HCT116 (cell line): ENCODE data around the gene ZNF468.

Experiments
- CEBPB ChIP-seq: IDR thresholded peaks from 2 replicates; pipeline ENCODE4 v1.6.1; 2012; ENCODE audit warnings: low read depth
- EGR1 ChIP-seq: IDR thresholded peaks from 2 replicates; pipeline ENCODE4 v1.6.1; 2012; ENCODE audit warnings: low read depth
- EZH2 ChIP-seq: fragments of 200-600 bp; sonication (generic); IDR thresholded peaks from 2 replicates; pipeline ENCODE4 v1.6.1; 2017; ENCODE audit warnings: antibody characterized with exemption, mixed run types
- EZH2phosphoT487 ChIP-seq: fragments of 200-600 bp; IDR thresholded peaks from 2 replicates; pipeline ENCODE4 v1.6.1; 2018; ENCODE audit warnings: antibody characterized with exemption, borderline replicate concordance
- POLR2A ChIP-seq: IDR thresholded peaks from 2 replicates; pipeline ENCODE4 v1.7.0; 2011; ENCODE audit warnings: borderline replicate concordance; ENCODE audit not compliant: insufficient read depth, insufficient read length; ENCODE audit errors: extremely low read depth
- POLR2AphosphoS5 ChIP-seq: IDR thresholded peaks from 2 replicates; pipeline ENCODE4 v1.6.1; 2011; ENCODE audit warnings: mild to moderate bottlenecking, low read depth, low read length, moderate library complexity
- YY1 ChIP-seq: IDR thresholded peaks from 2 replicates; pipeline ENCODE4 v1.6.1; 2011; ENCODE audit warnings: low read length, low read depth, moderate library complexity, mild to moderate bottlenecking; ENCODE audit not compliant: insufficient replicate concordance; ENCODE audit errors: extremely low read depth
- ZNF274 ChIP-seq: fragments of 200-500 bp; sonication (Bioruptor generic); IDR thresholded peaks from 2 replicates; pipeline ENCODE4 v1.6.1; 2014; ENCODE audit warnings: mild to moderate bottlenecking, low read depth, low read length, inconsistent platforms
- TF ChIP-seq, protein P1 (sequence below), 3 experiments: fragments of 200-600 bp in 1 of 3; sonication (generic) in 1 of 3; IDR thresholded peaks in 2 of 3; conservative IDR thresholded peaks in 1 of 3; 2 replicates each; pipeline ENCODE4 v1.5.1; 2012 to 2017; ENCODE audit warnings: low read depth in 2 of 3, low read length in 2 of 3, antibody characterized with exemption in 1 of 3, borderline replicate concordance in 1 of 3, control low read depth in 1 of 3, mild to moderate bottlenecking in 1 of 3, mixed read lengths in 1 of 3, mixed run types in 1 of 3, moderate library complexity in 1 of 3; ENCODE audit not compliant: insufficient read depth in 1 of 3
- TF ChIP-seq, protein P2 (sequence below): IDR thresholded peaks from 2 replicates; pipeline ENCODE4 v1.6.1; 2012; ENCODE audit warnings: low read depth
- TF ChIP-seq, protein P3 (sequence below): IDR thresholded peaks from 2 replicates; pipeline ENCODE4 v1.6.1; 2012

DNA sequence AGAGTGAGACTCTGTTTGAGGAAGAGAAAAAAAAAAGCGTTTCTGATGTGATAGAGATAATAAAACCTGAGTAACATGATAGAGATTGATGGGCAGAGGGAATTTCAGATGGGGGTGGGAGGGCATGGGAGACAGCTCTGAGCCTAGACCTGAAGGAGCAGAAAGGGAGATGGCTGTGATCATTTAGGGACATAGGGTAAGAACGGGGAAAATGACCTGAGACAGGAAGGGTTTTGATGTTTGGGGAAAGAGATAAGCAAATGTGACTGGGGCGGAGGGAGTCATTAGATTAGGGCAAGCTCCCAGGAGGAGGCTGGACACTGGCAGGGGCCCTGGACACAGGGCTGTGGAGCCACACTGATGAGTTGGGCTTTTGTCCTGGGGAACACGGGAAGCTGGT lies 33.9 kb upstream of the ZNF468 start:
- TF ChIP-seq, protein P1, sequence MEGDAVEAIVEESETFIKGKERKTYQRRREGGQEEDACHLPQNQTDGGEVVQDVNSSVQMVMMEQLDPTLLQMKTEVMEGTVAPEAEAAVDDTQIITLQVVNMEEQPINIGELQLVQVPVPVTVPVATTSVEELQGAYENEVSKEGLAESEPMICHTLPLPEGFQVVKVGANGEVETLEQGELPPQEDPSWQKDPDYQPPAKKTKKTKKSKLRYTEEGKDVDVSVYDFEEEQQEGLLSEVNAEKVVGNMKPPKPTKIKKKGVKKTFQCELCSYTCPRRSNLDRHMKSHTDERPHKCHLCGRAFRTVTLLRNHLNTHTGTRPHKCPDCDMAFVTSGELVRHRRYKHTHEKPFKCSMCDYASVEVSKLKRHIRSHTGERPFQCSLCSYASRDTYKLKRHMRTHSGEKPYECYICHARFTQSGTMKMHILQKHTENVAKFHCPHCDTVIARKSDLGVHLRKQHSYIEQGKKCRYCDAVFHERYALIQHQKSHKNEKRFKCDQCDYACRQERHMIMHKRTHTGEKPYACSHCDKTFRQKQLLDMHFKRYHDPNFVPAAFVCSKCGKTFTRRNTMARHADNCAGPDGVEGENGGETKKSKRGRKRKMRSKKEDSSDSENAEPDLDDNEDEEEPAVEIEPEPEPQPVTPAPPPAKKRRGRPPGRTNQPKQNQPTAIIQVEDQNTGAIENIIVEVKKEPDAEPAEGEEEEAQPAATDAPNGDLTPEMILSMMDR (IDR thresholded peaks at IDR 0.05 in 2 of 3, conservative IDR thresholded peaks at IDR 0.05 in 1 of 3; ENCODE audit: borderline replicate concordance in 1 of 3, insufficient read depth in 1 of 3, low read depth in 2 of 3, low read length in 2 of 3), result no peak
- TF ChIP-seq EZH2 (no peak), CEBPB (no peak), POLR2A (no peak), POLR2AphosphoS5 (no peak), EGR1 (no peak), YY1 (no peak), EZH2phosphoT487 (no peak), ZNF274 (no peak)
- TF ChIP-seq, protein P2, sequence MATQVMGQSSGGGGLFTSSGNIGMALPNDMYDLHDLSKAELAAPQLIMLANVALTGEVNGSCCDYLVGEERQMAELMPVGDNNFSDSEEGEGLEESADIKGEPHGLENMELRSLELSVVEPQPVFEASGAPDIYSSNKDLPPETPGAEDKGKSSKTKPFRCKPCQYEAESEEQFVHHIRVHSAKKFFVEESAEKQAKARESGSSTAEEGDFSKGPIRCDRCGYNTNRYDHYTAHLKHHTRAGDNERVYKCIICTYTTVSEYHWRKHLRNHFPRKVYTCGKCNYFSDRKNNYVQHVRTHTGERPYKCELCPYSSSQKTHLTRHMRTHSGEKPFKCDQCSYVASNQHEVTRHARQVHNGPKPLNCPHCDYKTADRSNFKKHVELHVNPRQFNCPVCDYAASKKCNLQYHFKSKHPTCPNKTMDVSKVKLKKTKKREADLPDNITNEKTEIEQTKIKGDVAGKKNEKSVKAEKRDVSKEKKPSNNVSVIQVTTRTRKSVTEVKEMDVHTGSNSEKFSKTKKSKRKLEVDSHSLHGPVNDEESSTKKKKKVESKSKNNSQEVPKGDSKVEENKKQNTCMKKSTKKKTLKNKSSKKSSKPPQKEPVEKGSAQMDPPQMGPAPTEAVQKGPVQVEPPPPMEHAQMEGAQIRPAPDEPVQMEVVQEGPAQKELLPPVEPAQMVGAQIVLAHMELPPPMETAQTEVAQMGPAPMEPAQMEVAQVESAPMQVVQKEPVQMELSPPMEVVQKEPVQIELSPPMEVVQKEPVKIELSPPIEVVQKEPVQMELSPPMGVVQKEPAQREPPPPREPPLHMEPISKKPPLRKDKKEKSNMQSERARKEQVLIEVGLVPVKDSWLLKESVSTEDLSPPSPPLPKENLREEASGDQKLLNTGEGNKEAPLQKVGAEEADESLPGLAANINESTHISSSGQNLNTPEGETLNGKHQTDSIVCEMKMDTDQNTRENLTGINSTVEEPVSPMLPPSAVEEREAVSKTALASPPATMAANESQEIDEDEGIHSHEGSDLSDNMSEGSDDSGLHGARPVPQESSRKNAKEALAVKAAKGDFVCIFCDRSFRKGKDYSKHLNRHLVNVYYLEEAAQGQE, result no peak
- TF ChIP-seq, protein P3, sequence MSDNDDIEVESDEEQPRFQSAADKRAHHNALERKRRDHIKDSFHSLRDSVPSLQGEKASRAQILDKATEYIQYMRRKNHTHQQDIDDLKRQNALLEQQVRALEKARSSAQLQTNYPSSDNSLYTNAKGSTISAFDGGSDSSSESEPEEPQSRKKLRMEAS, result no peak
